HG03095 (cell line): ENCODE data around the gene MRPS35.

Source experiments
- ATAC-seq: cut with Tn5 transposase; IDR thresholded peaks from one replicate; pipeline ENCODE4 v1.9.1; 2021; ENCODE audit warnings: moderate library complexity; ENCODE audit not compliant: unreplicated experiment

MRPS35 gene

DNA sequence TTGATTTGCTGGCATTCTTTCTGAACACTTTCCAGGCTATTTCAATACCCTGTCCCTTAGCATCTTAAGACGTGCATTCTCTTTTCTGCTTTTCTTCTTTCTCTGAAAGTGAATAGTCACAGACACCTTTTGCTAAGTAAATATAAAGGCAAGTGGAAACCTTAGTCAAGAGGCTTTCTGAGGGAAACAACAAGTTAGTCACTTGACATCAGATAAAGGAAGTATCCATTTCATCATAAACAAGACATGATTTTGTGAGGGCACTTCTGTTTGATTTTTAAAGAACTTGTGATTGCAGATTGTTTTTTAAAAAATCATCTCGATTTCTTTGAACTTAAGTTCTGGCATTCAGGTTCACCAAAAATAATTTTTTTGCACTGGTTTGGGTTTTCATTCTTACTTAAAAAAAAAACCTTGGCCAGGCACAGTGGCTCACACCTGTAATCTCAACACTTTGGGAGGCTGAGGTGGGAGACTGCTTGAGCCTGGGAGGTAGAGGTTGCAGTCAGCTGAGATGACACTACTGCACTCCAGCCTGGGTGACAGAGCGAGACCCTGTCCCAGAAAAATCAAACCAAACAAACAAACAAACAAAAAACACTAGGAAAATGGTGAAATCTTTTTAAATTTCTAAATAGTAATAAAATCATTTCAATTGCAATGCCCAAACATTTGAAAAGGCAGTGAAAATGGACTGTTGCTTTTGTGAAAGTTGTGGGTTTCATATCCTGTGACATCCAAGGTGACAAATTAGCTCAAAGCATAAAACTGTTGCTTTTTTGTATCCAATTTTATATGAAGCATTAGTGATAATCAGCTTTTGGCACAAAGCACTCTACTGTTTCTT is 61.1 kb downstream of the MRPS35 start:
- ATAC-seq = no peak

- no peak for ATAC-seq
These were observed 61.9 kb downstream of the MRPS35 start for GRCh38 chr12:27772328-27773049.

DNA sequence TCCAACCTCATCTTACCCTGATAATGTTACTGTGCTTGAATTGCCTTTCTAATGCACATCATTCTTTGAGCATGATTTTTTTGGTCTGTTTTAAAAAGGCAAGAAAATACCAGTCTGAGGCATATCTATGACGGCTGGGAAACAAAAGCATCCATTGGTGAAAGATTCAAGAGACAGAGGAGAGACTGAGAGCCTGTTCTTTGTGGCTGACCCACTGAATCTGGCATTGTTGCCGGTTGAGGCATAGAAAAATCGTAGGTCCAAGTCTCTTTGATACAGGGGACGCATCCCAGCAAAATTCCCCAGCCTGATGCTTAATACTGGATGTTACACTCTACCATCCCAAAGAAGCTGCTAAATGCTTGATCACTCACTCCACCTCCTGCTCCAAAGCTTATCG is 66.5 kb downstream of the MRPS35 start:
- ATAC-seq = no peak

DNA sequence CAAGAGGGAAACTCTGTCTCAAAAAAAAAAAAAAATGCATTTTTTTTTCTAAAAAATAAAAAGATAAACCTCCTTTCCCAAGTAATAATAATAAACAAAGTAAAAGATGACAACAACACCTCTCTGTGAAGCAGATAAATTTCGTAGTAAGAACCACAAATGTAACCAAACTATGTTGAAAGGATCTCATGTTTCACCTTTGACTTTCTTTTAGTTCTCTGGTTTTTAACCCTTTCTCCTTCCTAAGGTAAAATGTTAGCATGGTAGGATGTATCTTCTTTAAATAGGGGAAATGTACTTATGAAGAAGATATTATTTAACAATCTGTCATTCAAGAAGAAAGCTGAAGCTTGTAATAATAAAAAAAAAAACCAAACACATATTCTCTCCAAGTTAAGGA is 67.6 kb downstream of the MRPS35 start:
- no peak for ATAC-seq

- peak; percentile 8 for ATAC-seq
These were observed 68.8 kb downstream of the MRPS35 start for GRCh38 chr12:27779416-27779919.

DNA sequence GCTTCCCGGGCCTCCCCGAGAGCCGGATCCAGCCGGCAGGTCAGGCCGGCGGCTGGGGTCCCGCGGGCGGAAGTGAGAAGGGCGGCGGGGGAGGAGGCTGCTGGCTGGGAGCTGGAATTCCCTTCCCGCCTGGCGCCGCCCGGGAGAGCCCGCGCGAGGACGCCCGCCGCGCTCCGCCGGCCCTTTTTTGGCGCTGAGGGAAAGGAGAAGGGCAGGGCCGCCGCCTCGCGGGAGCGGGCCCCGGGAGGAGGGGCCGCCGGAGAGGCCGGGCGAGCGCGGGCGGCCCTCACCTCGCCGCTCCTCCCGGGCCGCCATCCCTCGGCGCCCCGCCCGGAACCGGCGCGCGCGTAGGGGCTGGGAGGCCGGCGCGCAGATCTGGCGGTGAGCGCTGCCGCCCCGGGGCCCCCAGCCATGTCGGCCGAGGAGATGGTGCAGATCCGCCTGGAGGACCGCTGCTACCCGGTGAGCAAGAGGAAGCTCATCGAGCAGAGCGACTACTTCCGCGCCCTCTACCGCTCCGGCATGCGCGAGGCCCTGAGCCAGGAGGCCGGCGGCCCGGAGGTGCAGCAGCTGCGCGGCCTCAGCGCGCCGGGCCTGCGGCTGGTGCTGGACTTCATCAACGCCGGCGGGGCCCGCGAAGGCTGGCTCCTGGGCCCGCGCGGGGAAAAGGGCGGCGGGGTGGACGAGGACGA is 69.4 kb downstream of the MRPS35 start, which contains the start of the genes KLHL42 and MANSC4:
Gene KLHL42, plus strand, starts transcription at position 314 of the 692 bp plus-strand sequence. Its CDS starts 98 bp downstream, at position 412.
Gene MANSC4, minus strand, starts transcription at position 317 of the 692 bp plus-strand sequence. CDS start 8,960 bp downstream, outside the sequence.
- peak; percentile 77 for ATAC-seq

DNA sequence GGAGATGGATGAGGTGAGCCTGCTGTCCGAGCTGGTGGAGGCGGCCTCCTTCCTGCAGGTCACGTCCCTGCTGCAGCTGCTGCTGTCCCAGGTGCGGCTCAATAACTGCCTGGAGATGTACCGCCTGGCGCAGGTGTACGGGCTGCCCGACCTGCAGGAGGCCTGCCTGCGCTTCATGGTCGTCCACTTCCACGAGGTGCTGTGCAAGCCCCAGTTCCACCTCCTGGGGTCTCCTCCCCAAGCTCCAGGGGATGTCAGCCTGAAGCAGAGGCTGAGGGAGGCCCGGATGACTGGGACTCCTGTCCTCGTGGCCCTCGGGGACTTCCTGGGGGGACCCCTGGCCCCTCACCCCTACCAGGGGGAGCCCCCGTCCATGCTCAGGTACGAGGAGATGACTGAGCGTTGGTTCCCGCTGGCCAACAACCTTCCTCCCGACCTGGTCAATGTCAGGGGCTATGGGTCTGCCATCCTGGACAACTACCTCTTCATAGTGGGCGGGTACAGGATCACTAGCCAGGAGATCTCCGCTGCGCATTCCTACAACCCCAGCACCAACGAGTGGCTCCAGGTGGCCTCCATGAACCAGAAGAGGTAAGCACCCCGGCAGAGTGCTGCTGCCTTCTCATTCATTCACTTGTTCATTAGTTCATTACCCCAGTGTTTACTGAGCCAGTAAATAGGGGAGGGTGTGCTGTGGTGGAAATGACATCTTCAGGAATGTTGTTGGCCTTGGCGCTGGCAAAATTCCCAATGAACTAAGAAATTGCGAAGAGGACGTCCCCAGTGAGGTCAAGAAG is 70.2 kb downstream of the MRPS35 start:
- ATAC-seq = peak; percentile 39

DNA sequence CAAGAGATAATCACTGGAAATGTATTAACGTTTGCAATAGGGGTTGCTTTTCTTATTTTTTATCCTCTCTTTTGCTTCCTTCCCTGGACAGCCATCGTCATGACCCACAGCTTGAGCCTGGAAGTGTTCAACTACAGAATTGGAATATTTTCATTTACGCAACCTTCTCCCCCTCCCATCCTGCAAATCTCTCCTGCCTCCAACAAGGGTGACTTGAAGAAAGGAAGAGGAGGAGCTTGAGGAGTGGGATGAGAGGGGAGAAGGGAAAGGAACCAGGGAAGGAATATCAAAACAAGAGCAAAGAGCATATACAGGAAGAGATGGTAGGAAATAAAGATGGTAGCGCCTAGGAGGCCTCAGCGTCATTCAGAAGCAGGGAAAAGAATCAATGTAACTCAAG is 71.0 kb downstream of the MRPS35 start:
- ATAC-seq = no peak

- no peak for ATAC-seq
These were observed 71.8 kb downstream of the MRPS35 start for GRCh38 chr12:27782481-27782880.

DNA sequence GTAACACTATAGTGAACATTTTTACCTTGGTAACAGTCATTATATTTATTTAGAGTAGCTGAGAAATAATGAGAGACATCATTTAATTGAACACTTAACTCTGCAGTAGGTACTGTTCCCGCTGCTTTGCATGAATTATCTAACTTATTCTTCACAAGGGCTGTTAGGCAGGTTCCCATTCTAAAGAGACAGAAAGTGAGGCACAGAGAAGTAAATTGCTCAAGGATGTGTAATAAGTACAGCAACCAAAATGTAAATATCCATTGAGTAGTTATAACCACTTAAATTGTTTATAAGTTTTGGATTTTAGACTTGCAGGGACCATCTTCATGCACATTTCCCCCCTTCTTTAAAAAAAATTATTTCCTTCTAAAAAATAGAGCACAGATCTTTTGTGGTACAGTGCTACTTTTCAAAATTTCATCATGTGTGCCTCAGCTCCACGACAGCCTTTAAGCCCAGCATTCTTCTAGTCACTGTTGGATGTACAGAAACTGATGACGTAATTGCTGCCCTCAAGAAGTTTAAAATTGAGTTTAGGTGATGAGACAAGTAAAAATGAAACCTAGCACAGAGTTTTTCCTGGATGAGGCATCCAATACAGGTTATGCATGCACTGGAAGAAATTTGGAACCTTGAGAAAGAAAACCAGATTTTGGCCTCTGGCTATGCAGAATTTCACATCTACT is 75.4 kb downstream of the MRPS35 start:
- ATAC-seq = no peak

GRCh38 chr12:27787559-27787958 is 76.9 kb downstream of the MRPS35 start:
- ATAC-seq = no peak

- no peak for ATAC-seq
These were observed 79.5 kb downstream of the MRPS35 start for GRCh38 chr12:27790179-27790578.

- no peak for ATAC-seq
These were observed 84.4 kb downstream of the MRPS35 start for GRCh38 chr12:27794818-27795584.

DNA sequence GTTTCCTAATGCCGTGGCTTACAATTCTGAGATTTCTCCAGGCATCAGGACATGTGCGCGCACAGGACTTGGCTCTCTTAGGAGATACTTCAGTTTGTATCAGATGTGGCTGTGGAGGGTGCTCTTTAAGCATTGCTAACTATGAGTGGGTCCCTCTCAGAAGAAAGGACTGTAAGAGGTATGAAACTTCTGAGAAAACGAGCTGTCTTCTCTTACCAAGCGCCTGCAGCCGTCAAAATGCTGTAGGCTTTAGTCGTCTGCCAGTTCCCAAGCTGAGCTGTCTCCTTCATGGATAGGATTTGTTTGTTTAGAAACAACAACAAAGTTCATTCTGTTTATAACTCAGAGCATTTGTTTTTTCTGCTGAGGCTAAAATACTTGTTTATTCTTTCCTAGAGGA is 85.5 kb downstream of the MRPS35 start:
- ATAC-seq = no peak

- no peak for ATAC-seq
These were observed 86.8 kb downstream of the MRPS35 start for GRCh38 chr12:27797301-27798025.

DNA sequence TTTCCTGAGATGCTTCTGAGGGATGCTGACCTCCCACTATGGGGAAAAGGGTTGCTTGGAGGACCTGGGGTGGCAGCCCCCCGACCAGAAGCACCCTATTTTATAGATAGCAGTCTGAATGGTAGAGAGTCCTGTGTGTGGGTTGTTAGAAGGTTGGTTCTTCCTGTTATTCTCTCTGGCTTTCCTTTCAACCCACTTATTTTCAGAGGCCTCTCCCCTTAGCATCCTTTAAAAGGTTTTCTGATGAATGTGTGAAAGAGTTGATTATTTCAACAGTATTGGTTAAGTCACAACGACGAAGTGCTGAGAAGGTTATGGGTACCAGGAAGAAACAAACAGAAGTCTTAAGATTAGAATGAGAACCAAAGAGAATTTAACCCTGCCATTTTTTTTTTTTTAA is 90.2 kb downstream of the MRPS35 start:
- no peak for ATAC-seq

- ATAC-seq = no peak
These were observed 91.0 kb downstream of the MRPS35 start for GRCh38 chr12:27801630-27802029.

DNA sequence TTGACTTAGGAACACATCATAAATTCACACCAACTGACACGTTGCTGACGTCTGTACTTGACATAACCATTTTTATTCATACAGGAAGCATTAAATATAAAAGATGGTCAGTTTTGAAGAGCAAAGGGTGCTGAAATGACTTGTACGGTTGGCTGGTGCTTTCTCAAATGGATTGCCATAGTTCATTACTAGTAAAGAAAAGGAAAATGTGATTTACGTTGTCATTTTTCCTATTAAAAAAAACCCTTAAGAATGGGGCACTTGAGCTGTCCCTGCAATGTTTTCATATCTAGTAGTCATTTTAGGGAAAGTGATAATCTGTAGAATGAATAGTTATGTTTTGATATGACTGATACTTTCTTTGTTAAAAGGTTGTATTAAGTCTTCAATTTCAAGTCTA is 91.9 kb downstream of the MRPS35 start:
- ATAC-seq = no peak
